Epithelial cell of proximal tubule (primary cell): ENCODE results near the gene MAML3. TPM values are rescaled to one million over a fixed set of nuclear protein-coding genes. Genes with fewer than 3 reads are reported as not detected.

Source experiments
- DNase-seq: peaks from one replicate; pipeline ENCODE4 v3.0.0-alpha.2; 2011; ENCODE audit warnings: low read depth
- H3K4me3 ChIP-seq: 2 replicates; pipeline ENCODE4 v1.5.1; 2011; ENCODE audit warnings: low read depth, mild to moderate bottlenecking, low read length
- CTCF ChIP-seq: conservative IDR thresholded peaks from 2 replicates; pipeline ENCODE4 v1.5.1; 2012; ENCODE audit warnings: low read depth, mild to moderate bottlenecking, low read length
- total RNA-seq: library from RNA; depleted of rRNA; stranded (reverse); fragments of >200 nt; gene quantifications from 2 replicates; pipeline ENCODE4 v1.2.3, GENCODE V29; 2015

Gene MAML3
- total RNA-seq, 1 donor from 2014 or later: 1.2 TPM

GRCh38 chr4:139924782-139925181, 229.2 kb downstream of the MAML3 start:
- H3K4me3 ChIP-seq: no peak overlapping the region
- DNase-seq: no peak
- no peak for TF ChIP-seq CTCF

GRCh38 chr4:139922406-139923024, 231.5 kb downstream of the MAML3 start:
- H3K4me3 ChIP-seq: no peak overlapping the region
- DNase-seq: no peak
- no peak for TF ChIP-seq CTCF

GRCh38 chr4:139921429-139922184, 232.4 kb downstream of the MAML3 start:
- TF ChIP-seq CTCF: no peak
- no peak for DNase-seq
- H3K4me3 ChIP-seq: no peak overlapping the region

- no peak for TF ChIP-seq CTCF
- DNase-seq: no peak
- no peak overlapping the region for H3K4me3 ChIP-seq
These were observed 233.4 kb downstream of the MAML3 start for GRCh38 chr4:139920486-139921002.

GRCh38 chr4:139919521-139919920, 234.5 kb downstream of the MAML3 start:
- peak; percentile 53 for DNase-seq
- no peak for TF ChIP-seq CTCF
- no peak overlapping the region for H3K4me3 ChIP-seq

GRCh38 chr4:139919004-139919403, 235.0 kb downstream of the MAML3 start:
- TF ChIP-seq CTCF: no peak
- no peak overlapping the region for H3K4me3 ChIP-seq
- no peak for DNase-seq
